ENCODE data around the gene PPM1E.

Gene PPM1E

DNA sequence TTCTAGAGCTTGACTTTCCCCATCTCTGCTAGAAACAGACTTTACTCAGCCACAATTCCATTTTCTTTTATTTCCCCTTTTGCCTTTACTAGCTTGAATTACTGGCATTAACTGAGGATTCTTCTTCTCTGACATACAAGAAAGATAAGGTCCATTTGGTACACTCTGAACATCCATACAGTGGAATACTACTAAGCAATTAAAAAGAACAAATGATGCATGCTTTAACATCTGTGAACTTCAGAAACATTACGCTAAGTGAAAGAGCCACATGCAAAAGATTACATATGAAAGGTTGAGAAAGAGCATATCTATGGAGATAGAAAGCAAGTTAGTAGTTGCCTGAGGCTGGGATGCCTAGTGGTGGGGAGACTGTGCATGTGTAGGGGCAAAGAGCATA, 130.9 kb downstream of the PPM1E start:
- TF ChIP-seq, protein P1, sequence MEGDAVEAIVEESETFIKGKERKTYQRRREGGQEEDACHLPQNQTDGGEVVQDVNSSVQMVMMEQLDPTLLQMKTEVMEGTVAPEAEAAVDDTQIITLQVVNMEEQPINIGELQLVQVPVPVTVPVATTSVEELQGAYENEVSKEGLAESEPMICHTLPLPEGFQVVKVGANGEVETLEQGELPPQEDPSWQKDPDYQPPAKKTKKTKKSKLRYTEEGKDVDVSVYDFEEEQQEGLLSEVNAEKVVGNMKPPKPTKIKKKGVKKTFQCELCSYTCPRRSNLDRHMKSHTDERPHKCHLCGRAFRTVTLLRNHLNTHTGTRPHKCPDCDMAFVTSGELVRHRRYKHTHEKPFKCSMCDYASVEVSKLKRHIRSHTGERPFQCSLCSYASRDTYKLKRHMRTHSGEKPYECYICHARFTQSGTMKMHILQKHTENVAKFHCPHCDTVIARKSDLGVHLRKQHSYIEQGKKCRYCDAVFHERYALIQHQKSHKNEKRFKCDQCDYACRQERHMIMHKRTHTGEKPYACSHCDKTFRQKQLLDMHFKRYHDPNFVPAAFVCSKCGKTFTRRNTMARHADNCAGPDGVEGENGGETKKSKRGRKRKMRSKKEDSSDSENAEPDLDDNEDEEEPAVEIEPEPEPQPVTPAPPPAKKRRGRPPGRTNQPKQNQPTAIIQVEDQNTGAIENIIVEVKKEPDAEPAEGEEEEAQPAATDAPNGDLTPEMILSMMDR (IDR thresholded peaks at IDR 0.05; ENCODE audit: low read length, missing control alignments) = no peak
- no peak for DNase-seq (ENCODE audit: low read depth)
- H3K4me3 ChIP-seq (replicated peaks; ENCODE audit: low read depth, low read length) = no peak overlapping the region

DNA sequence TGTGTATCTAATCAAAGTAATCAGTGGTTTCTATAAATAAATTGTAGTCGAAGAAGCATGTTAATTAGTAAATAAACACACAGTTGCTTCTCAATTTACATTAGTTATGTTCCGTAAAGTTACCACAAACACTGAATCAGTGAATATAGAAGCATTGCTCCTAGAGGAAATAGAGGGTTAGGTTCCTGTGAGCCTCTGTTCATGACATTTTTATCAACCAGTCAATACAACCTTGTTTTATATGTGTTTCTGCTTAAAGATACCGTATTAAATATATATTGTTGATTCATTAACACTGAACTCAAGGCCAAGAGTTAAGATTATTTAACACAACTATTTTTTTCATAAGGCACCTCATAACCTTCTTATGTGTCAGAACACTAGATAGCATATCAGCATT, 134.3 kb downstream of the PPM1E start:
- TF ChIP-seq, protein P1 (IDR thresholded peaks at IDR 0.05; ENCODE audit: low read length, missing control alignments) = no peak
- DNase-seq (ENCODE audit: low read depth) = no peak
- H3K4me3 ChIP-seq (replicated peaks; ENCODE audit: low read depth, low read length) = no peak overlapping the region

DNA sequence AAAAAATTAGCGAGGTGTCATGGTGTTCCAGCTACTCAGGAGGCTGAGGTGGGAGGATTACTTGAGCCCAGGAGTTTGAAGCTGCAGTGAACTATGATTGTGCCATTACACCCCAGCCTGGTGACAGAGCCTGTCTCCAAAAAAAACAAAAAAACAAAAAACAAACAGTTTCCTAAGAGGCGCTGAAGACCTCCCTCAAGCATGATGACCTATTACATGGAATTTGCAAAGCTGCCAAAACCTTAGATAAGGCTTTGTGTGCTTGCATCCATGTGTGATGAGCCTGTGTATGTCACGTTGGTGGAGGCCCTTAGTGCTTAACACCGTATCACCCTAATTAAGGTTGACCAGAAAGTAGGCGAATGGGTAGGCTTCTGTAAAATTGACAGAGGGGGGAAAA, 143.5 kb downstream of the PPM1E start:
- H3K4me3 ChIP-seq (replicated peaks; ENCODE audit: low read depth, low read length) = no peak overlapping the region
- TF ChIP-seq, protein P1 (IDR thresholded peaks at IDR 0.05; ENCODE audit: low read length, missing control alignments) = no peak
- DNase-seq (ENCODE audit: low read depth) = no peak

DNA sequence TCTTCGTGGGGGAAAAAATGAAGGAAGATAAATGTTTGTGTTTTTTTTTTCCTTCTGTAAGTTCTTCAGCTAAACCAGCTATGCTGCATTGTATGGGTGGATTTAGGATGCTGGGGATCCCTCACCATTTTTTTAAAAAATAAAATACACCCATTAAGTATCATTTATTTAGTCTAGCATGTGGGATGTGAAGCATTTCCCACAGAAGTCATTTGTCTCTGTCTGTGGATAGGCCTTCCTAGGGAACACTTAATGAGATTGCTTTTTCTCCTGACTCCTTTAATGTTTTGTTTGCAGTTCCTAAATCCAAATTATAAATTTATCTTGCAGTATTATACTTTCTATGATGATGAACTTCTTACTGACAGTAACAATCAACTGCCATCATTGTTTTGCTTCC, 146.7 kb downstream of the PPM1E start:
- TF ChIP-seq, protein P1 (IDR thresholded peaks at IDR 0.05; ENCODE audit: low read length, missing control alignments) = no peak
- no peak for DNase-seq (ENCODE audit: low read depth)
- no peak overlapping the region for H3K4me3 ChIP-seq (replicated peaks; ENCODE audit: low read depth, low read length)

DNA sequence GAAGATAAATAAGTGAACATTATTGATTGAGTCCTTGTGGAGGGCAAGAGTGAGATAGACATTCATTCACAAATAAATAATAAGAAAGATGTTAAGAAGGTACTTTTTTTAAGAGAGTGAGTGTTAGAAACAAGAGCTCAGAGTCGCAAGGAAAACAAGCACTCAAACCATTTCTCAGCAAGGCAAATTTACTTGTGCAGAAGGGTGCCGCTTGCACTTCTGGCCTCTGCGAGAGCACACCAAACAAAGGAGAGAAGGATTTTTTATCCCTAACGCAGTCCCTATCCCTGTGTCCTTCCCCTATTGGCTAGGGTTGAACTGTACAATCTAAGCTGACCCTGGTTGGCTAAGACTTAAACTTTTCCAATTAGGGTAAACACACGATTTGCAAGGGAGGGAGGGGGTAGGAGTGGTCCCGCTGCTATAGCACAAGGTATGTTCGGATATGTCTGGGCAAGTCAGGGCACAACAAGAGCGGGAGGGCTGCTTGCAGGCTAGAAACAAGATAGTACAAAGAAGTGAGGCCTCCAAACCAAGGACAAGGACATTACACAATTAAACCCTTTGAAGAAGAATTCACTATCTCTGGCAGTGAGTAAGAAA, 156.2 kb downstream of the PPM1E start:
- no peak overlapping the region for H3K4me3 ChIP-seq (replicated peaks; ENCODE audit: low read depth, low read length)
- DNase-seq (ENCODE audit: low read depth) = no peak
- TF ChIP-seq, protein P1 (IDR thresholded peaks at IDR 0.05; ENCODE audit: low read length, missing control alignments) = no peak

DNA sequence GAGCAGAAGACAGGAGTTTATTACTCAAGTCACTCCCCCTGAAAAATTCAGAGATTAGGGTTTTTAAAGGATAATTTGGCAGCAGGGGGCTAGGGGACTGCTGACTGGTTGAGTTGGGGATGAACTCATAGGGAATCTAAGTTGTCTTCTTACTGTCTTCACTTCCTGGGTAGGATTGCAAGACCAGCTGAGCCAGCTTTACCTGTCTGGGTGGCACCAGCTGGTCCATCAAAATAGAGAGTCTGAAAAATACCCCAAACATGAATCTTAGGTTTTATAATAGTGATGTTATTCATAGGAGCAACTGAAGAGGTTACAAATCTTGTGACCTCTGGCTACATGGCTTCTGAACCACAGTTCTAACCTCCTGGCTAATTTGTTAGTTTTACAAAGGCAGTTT, 157.9 kb downstream of the PPM1E start:
- TF ChIP-seq, protein P1 (IDR thresholded peaks at IDR 0.05; ENCODE audit: low read length, missing control alignments) = no peak
- no peak for DNase-seq (ENCODE audit: low read depth)
- H3K4me3 ChIP-seq (replicated peaks; ENCODE audit: low read depth, low read length) = no peak overlapping the region
